AG10803 (cell line): ENCODE measurements around the gene STAT4.

Experiments
- DNase-seq: peaks from one replicate; pipeline ENCODE4 v3.0.0; 2010; ENCODE audit warnings: low read depth
- H3K4me3 ChIP-seq: 2 replicates; pipeline ENCODE4 v1.5.1; 2011; ENCODE audit warnings: mild to moderate bottlenecking, low read length, control low read depth
- TF ChIP-seq, protein P1 (sequence below): conservative IDR thresholded peaks from 2 replicates; pipeline ENCODE4 v1.5.1; 2011; ENCODE audit warnings: mild to moderate bottlenecking, low read length, control low read depth, inconsistent platforms

Gene STAT4

DNA sequence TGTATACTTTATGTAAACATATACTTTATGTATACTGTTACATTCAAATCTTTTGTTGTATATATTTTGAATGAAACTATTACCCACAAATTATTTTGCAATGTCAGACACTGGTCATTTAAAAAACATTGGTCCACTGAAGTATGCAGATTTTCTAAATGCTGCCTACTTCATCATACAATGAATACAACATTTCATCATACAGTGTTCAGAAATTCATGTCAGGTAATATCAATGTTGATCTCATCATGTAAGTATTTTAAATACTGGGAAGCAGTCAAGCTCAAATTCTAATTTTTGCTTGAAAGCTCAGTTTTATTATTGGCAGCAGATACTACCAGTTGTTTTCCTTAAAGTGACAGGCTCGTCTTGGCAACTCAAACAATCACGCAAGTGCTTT, 2.9 kb upstream of the STAT4 start:
- no peak overlapping the region for H3K4me3 ChIP-seq
- TF ChIP-seq, protein P1, sequence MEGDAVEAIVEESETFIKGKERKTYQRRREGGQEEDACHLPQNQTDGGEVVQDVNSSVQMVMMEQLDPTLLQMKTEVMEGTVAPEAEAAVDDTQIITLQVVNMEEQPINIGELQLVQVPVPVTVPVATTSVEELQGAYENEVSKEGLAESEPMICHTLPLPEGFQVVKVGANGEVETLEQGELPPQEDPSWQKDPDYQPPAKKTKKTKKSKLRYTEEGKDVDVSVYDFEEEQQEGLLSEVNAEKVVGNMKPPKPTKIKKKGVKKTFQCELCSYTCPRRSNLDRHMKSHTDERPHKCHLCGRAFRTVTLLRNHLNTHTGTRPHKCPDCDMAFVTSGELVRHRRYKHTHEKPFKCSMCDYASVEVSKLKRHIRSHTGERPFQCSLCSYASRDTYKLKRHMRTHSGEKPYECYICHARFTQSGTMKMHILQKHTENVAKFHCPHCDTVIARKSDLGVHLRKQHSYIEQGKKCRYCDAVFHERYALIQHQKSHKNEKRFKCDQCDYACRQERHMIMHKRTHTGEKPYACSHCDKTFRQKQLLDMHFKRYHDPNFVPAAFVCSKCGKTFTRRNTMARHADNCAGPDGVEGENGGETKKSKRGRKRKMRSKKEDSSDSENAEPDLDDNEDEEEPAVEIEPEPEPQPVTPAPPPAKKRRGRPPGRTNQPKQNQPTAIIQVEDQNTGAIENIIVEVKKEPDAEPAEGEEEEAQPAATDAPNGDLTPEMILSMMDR = no peak
- DNase-seq = no peak

- DNase-seq = peak; percentile 88
- TF ChIP-seq, protein P1 = no peak
- H3K4me3 ChIP-seq = no peak overlapping the region
Observed at GRCh38 chr2:191152482-191153240, 1.9 kb upstream of the STAT4 start.

GRCh38 chr2:191151331-191151730, 537 bp upstream of the STAT4 start:
- H3K4me3 ChIP-seq = no peak overlapping the region
- no peak for DNase-seq
- TF ChIP-seq, protein P1 = no peak

GRCh38 chr2:191150230-191150599, 579 bp downstream of the STAT4 start:
- DNase-seq = no peak
- TF ChIP-seq, protein P1 = no peak

DNA sequence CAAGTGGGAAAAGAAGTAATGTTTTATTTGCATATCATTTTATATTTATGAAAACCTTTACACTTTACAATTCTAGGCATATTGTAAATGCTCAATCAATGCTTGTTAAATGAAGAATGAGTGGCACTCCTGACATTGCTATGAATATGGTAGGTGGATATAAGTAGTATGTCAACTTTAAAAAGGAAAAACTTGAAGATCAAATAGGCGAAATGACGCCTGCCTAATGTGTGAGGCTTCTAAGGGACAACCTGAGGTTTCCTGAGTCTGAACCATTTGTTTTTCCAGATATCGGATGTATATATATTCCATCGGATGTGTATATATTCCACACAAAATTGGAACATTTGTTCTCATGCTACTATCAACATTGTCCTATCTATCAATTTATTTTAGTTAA, 1.4 kb downstream of the STAT4 start:
- DNase-seq = no peak
- no peak overlapping the region for H3K4me3 ChIP-seq
- TF ChIP-seq, protein P1 = no peak

More at GRCh38 chr2:191150230-191150599, 579 bp downstream of the STAT4 start:
- peak overlapping the region; percentile 53 for H3K4me3 ChIP-seq

GRCh38 chr2:191148791-191149190, 2.0 kb downstream of the STAT4 start:
- H3K4me3 ChIP-seq = no peak overlapping the region
- TF ChIP-seq, protein P1 = no peak
- no peak for DNase-seq

DNA sequence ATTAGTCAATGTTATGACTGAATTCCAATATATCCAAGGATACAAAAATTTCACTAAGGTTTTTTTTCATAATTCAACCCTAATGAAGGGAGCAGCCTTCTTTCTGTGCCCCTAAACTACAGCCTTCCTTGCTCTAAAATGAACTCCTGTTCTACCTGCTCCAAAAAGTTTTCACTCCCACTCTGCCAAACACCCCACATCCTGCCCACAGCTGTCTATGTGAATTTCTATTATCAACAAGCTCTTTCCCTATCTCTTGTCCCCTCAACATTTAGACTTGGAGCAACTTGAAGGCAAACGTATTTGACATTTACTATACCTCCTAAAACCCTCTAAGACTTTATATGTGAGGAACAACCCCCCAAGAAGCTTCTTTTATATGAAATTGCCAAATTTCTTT, 2.5 kb downstream of the STAT4 start:
- no peak overlapping the region for H3K4me3 ChIP-seq
- TF ChIP-seq, protein P1 = no peak
- no peak for DNase-seq
